Uterus (tissue), 2 donors: Measurements from ENCODE around the gene OAS2.

Experiments
- POLR2A ChIP-seq, 2 donors: fragments of 450-650 bp; IDR thresholded peaks; one replicate each; pipeline ENCODE4 v1.6.1; 2016; ENCODE audit warnings: antibody characterized with exemption in 2 of 2, mild to moderate bottlenecking in 1 of 2, moderate library complexity in 1 of 2
- TF ChIP-seq, protein P1 (sequence below), 4 experiments: fragments of 200-600 bp in 2 of 4; fragments of 450-650 bp in 2 of 4; sonication (generic) in 2 of 4; IDR thresholded peaks; one replicate each; pipeline ENCODE4 v1.5.1; 2016 to 2019; ENCODE audit warnings: antibody characterized with exemption in 4 of 4, mild to moderate bottlenecking in 2 of 4, moderate library complexity in 1 of 4

GRCh38 chr12:112969547-112970306 is 8.6 kb upstream of the OAS2 start:
- TF ChIP-seq, protein P1, sequence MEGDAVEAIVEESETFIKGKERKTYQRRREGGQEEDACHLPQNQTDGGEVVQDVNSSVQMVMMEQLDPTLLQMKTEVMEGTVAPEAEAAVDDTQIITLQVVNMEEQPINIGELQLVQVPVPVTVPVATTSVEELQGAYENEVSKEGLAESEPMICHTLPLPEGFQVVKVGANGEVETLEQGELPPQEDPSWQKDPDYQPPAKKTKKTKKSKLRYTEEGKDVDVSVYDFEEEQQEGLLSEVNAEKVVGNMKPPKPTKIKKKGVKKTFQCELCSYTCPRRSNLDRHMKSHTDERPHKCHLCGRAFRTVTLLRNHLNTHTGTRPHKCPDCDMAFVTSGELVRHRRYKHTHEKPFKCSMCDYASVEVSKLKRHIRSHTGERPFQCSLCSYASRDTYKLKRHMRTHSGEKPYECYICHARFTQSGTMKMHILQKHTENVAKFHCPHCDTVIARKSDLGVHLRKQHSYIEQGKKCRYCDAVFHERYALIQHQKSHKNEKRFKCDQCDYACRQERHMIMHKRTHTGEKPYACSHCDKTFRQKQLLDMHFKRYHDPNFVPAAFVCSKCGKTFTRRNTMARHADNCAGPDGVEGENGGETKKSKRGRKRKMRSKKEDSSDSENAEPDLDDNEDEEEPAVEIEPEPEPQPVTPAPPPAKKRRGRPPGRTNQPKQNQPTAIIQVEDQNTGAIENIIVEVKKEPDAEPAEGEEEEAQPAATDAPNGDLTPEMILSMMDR (IDR thresholded peaks at IDR 0.05), result no peak
- no peak for TF ChIP-seq POLR2A (IDR thresholded peaks at IDR 0.05)
